ENCODE measurements around the gene KRT36.

DNA sequence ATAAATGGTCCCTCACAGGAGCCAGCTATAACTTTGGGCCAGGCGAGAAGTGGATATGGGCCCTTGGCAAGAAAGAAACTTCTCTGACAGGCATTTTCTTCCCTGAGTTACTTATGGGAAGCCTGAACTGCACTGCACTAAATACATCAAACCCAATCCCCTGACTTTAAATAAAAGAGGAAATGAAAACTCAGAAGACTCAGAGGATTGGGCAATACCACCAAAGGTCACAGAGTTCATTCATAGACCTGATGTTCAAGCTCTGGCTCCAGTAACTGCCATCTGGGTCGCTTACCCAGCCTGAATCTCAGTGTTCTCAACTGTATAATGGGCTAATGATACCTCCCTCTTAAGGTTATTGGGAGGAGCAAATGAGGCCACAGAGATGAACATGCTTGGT lies 9.6 kb downstream of the KRT36 start:
- TF ChIP-seq CTCF (IDR thresholded peaks at IDR 0.05), result no peak
- TF ChIP-seq POLR2A (IDR thresholded peaks at IDR 0.05), result no peak

All from Peyer's patch (tissue), 4 donors.